Measurements from ENCODE around the gene OR10A3.

GRCh38 chr11:7905549-7905948 is 36.0 kb downstream of the OR10A3 start:
- no peak for TF ChIP-seq GATA1 (IDR thresholded peaks at IDR 0.05; ENCODE audit: low read depth, low read length)
- TF ChIP-seq POLR2A (IDR thresholded peaks at IDR 0.05; ENCODE audit: low read length): no peak

Data from erythroblast (primary cell).